ENCODE results near the gene SNN.

GRCh38 chr16:11708421-11708820 lies 40.2 kb downstream of the SNN start:
- TF ChIP-seq, protein P1, sequence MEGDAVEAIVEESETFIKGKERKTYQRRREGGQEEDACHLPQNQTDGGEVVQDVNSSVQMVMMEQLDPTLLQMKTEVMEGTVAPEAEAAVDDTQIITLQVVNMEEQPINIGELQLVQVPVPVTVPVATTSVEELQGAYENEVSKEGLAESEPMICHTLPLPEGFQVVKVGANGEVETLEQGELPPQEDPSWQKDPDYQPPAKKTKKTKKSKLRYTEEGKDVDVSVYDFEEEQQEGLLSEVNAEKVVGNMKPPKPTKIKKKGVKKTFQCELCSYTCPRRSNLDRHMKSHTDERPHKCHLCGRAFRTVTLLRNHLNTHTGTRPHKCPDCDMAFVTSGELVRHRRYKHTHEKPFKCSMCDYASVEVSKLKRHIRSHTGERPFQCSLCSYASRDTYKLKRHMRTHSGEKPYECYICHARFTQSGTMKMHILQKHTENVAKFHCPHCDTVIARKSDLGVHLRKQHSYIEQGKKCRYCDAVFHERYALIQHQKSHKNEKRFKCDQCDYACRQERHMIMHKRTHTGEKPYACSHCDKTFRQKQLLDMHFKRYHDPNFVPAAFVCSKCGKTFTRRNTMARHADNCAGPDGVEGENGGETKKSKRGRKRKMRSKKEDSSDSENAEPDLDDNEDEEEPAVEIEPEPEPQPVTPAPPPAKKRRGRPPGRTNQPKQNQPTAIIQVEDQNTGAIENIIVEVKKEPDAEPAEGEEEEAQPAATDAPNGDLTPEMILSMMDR (IDR thresholded peaks at IDR 0.05; ENCODE audit: insufficient read depth, low read depth, low read length), result no peak
- no peak for TF ChIP-seq EZH2 (IDR thresholded peaks at IDR 0.05; ENCODE audit: insufficient read depth, low read length)
